Spleen (tissue), 11 donors: ENCODE results near the gene ZNF431. TPM values are rescaled to one million over a fixed set of nuclear protein-coding genes. Genes with fewer than 3 reads are reported as not detected.
"Not testable (repeated sequence)": the region's sequence is repeated elsewhere in the genome, so short reads cannot be mapped to it uniquely, and the experiment has no call there.

Experiments
- DNase-seq: peaks from one replicate; pipeline ENCODE4 v3.0.0-alpha.2; 2020
- H3K27ac ChIP-seq, 8 donors: fragments of 200-600 bp; sonication (generic) in 7 of 8; 1 replicate in 4 of 8; 2 replicates in 4 of 8; pipeline versions ENCODE4 v1.5.0 to v1.8.0; 2016 to 2021; ENCODE audit warnings: inconsistent platforms in 4 of 8, mild to moderate bottlenecking in 4 of 8, moderate library complexity in 1 of 8
- H3K27me3 ChIP-seq, 7 donors: fragments of 200-600 bp; sonication (generic) in 6 of 7; replicated peaks in 1 of 7; 1 replicate in 4 of 7; 2 replicates in 3 of 7; pipeline versions ENCODE4 v1.5.0 to v1.8.0; 2016 to 2021; ENCODE audit warnings: inconsistent platforms in 3 of 7, mild to moderate bottlenecking in 1 of 7
- H3K36me3 ChIP-seq, 6 donors: fragments of 200-600 bp; sonication (generic) in 5 of 6; 1 replicate in 4 of 6; 2 replicates in 2 of 6; pipeline versions ENCODE4 v1.5.0 to v1.8.0; 2016 to 2021; ENCODE audit warnings: inconsistent platforms in 2 of 6
- H3K4me1 ChIP-seq, 6 donors: fragments of 200-600 bp; sonication (generic) in 5 of 6; 1 replicate in 3 of 6; 2 replicates in 3 of 6; pipeline versions ENCODE4 v1.5.0 to v1.8.0; 2016 to 2021; ENCODE audit warnings: inconsistent platforms in 3 of 6
- H3K4me3 ChIP-seq, 8 donors: fragments of 200-600 bp; sonication (generic) in 7 of 8; 1 replicate in 4 of 8; 2 replicates in 4 of 8; pipeline versions ENCODE4 v1.5.0 to v1.8.0; 2016 to 2021; ENCODE audit warnings: inconsistent platforms in 4 of 8, mild to moderate bottlenecking in 4 of 8, moderate library complexity in 2 of 8
- H3K9me3 ChIP-seq, 8 donors: fragments of 200-600 bp; sonication (generic) in 7 of 8; 1 replicate in 4 of 8; 2 replicates in 4 of 8; pipeline versions ENCODE4 v1.5.0 to v1.8.0; 2016 to 2021; ENCODE audit warnings: inconsistent platforms in 4 of 8
- POLR2A ChIP-seq, 3 donors: fragments of 450-650 bp; IDR thresholded peaks; one replicate each; pipeline ENCODE4 v1.5.1; 2017; ENCODE audit warnings: antibody characterized with exemption in 3 of 3, mild to moderate bottlenecking in 1 of 3
- POLR2AphosphoS5 ChIP-seq, 3 donors: sonication (generic); formaldehyde crosslinking; IDR thresholded peaks; one replicate each; pipeline ENCODE4 v1.5.1; 2017; ENCODE audit warnings: antibody characterized with exemption in 3 of 3
- WGBS, 5 donors: extraction: QIAGEN DNeasy Blood & Tissue Kit in 3 of 5; methylation state at CpG; one replicate each; pipeline versions ENCODE4 v1.1.5 to v1.1.7; 2013 to 2018; 5-methylcytosine and 5-hydroxymethylcytosine counted together
- intact Hi-C: fragments of 100-400 bp; cut with DNase I; formaldehyde crosslinking; loops from one replicate; pipeline ENCODE4 v1.15.0; 2023; ENCODE audit warnings: low total_unique reads
- polyA plus RNA-seq, 3 donors: library from polyadenylated mRNA; stranded (reverse); fragments of 200-250 nt; gene quantifications; one replicate each; pipeline ENCODE4 v1.2.1, GENCODE V29; 2013
- small RNA-seq, 4 donors: library from RNA; depleted of rRNA; stranded (forward); fragments of <200 nt; gene quantifications; one replicate each; pipeline ENCODE3, GENCODE V24; 2016
- total RNA-seq, 7 donors: library from RNA; depleted of rRNA in 3 of 7; stranded (reverse); fragments of >200 nt in 3 of 7; fragmentation: NEBNext Ultra II Directional in 4 of 7; extraction: Animal tissue kit (Norgen Biotek cat#: 25700) in 4 of 7; gene quantifications; one replicate each; pipeline versions ENCODE4 v1.1.0 to v1.2.1, GENCODE V29; 2016 to 2021
- TF ChIP-seq, protein P1 (sequence below), 11 experiments: fragments of 200-600 bp in 7 of 11; fragments of 450-650 bp in 4 of 11; sonication (generic) in 4 of 11; IDR thresholded peaks in 8 of 11; conservative IDR thresholded peaks in 3 of 11; 1 replicate in 7 of 11; 2 replicates in 4 of 11; pipeline versions ENCODE4 v1.4.0 to v1.8.0; 2016 to 2021; ENCODE audit warnings: antibody characterized with exemption in 11 of 11, inconsistent platforms in 4 of 11, mild to moderate bottlenecking in 1 of 11
- donor health status: healthy with polysubstance abuse.
- donor health status: DM: no; HTN: no; CAD: no; lungs with moderate emphysema.
- donor health status: DM: no; HTN: no; CAD: no.
- donor health status: Bipolar disorder and iron deficiency.
- donor health status: healthy.
- donor health status: DM: no; HTN: no; CAD: no.
- donor health status: DM: yes; HTN: yes; CAD: no.

ZNF431 gene
- total and polyA plus RNA-seq, 10 donors: 8.8 to 33.5 (median 20.9) TPM

- DNase-seq: no peak
- TF ChIP-seq POLR2AphosphoS5 (IDR thresholded peaks at IDR 0.05) (no peak), POLR2A (IDR thresholded peaks at IDR 0.05) (no peak)
- TF ChIP-seq, protein P1, sequence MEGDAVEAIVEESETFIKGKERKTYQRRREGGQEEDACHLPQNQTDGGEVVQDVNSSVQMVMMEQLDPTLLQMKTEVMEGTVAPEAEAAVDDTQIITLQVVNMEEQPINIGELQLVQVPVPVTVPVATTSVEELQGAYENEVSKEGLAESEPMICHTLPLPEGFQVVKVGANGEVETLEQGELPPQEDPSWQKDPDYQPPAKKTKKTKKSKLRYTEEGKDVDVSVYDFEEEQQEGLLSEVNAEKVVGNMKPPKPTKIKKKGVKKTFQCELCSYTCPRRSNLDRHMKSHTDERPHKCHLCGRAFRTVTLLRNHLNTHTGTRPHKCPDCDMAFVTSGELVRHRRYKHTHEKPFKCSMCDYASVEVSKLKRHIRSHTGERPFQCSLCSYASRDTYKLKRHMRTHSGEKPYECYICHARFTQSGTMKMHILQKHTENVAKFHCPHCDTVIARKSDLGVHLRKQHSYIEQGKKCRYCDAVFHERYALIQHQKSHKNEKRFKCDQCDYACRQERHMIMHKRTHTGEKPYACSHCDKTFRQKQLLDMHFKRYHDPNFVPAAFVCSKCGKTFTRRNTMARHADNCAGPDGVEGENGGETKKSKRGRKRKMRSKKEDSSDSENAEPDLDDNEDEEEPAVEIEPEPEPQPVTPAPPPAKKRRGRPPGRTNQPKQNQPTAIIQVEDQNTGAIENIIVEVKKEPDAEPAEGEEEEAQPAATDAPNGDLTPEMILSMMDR (IDR thresholded peaks at IDR 0.05 in 8 of 11, conservative IDR thresholded peaks at IDR 0.05 in 3 of 11): no peak
- Histone ChIP-seq H3K36me3 (no peaks in the 10 kb centered on the region), H3K27ac (no peak overlapping the region), H3K9me3 (peaks cover 8 to 67% (median 33%) of the 10 kb centered on the region in 8 donors), H3K4me1 (no peaks in the 10 kb centered on the region), H3K4me3 (no peak overlapping the region), H3K27me3 (no peaks in the 10 kb centered on the region)
- intact Hi-C loops: no loop called here
- 86 to 93% (median 87%) methylated on average over 2 of the region's 2 CpGs for WGBS, 5 donors
These were observed 91.9 kb downstream of the ZNF431 start for GRCh38 chr19:21233691-21234090.

- H3K27me3 ChIP-seq, H3K36me3 ChIP-seq, DNase-seq, H3K27ac ChIP-seq, H3K4me1 ChIP-seq, H3K4me3 ChIP-seq, intact Hi-C loops: not testable (repeated sequence)
- 87 to 96% (median 94%) methylated on average over 4 of the region's 4 CpGs for WGBS, 5 donors
- peaks cover 0 to 51% (median 4%) of the 10 kb centered on the region in 8 donors for H3K9me3 ChIP-seq
These were observed 94.9 kb downstream of the ZNF431 start for GRCh38 chr19:21236751-21237150.

GRCh38 chr19:21238670-21239069 lies 96.8 kb downstream of the ZNF431 start:
- Histone ChIP-seq H3K9me3 (peaks cover 0 to 45% (median 3%) of the 10 kb centered on the region in 8 donors), H3K27me3 (no peaks in the 10 kb centered on the region), H3K27ac (no peak overlapping the region), H3K36me3 (no peaks in the 10 kb centered on the region), H3K4me1 (no peaks in the 10 kb centered on the region), H3K4me3 (no peak overlapping the region)
- DNase-seq: no peak
- WGBS, 5 donors: 82 to 91% (median 86%) methylated on average over 2 of the region's 2 CpGs
- TF ChIP-seq, protein P1 (IDR thresholded peaks at IDR 0.05 in 8 of 11, conservative IDR thresholded peaks at IDR 0.05 in 3 of 11): no peak
- TF ChIP-seq POLR2A (IDR thresholded peaks at IDR 0.05) (no peak), POLR2AphosphoS5 (IDR thresholded peaks at IDR 0.05) (no peak)
- intact Hi-C loops: no loop called here

Small RNA genes lying within 50 kb of the gene (small RNA-seq; reads per million reads assigned to genes)
- gene RNA5SP469: 0.07 to 0.21 (median 0.10) reads per million in 4 donors

Other genes starting within 250 kb of the ZNF431 start
- gene ZNF85, start 218.8 kb upstream of the ZNF431 start, total RNA-seq: 10 to 100 TPM in 4 of 7 donors, 1 to 10 TPM in 3; 6.4 to 18.5 (median 11.4) TPM
- 10 to 100 TPM in 1 of 3 donors, 1 to 10 TPM in 2; 4.6 to 13.8 (median 7.7) TPM for gene ZNF85, start 218.8 kb upstream of the ZNF431 start, polyA plus RNA-seq
- 10 to 100 TPM; 20.3 to 32.4 (median 26.0) TPM for gene ZNF430, start 121.4 kb upstream of the ZNF431 start, total RNA-seq
- gene ZNF430, start 121.4 kb upstream of the ZNF431 start, polyA plus RNA-seq: 1 to 10 TPM; 3.3 to 5.5 (median 3.9) TPM
- gene ZNF714, start 59.8 kb upstream of the ZNF431 start, total RNA-seq: 10 to 100 TPM in 4 of 7 donors, 1 to 10 TPM in 3; 5.7 to 23.7 (median 10.2) TPM
- 1 to 10 TPM; 1.2 to 1.5 (median 1.3) TPM for gene ZNF714, start 59.8 kb upstream of the ZNF431 start, polyA plus RNA-seq
- 10 to 100 TPM; 18.8 to 42.7 (median 22.9) TPM for gene ZNF708, start 187.4 kb downstream of the ZNF431 start, total RNA-seq
- 1 to 10 TPM; 4.9 to 7.0 (median 5.1) TPM for gene ZNF708, start 187.4 kb downstream of the ZNF431 start, polyA plus RNA-seq
- gene ZNF738, start 217.0 kb downstream of the ZNF431 start, total RNA-seq: 10 to 100 TPM in 2 of 7 donors, 1 to 10 TPM in 5; 6.2 to 16.5 (median 9.3) TPM
- gene ZNF738, start 217.0 kb downstream of the ZNF431 start, polyA plus RNA-seq: 1 to 10 TPM; 4.5 to 7.4 (median 5.4) TPM